ENCODE data around the gene SYT9.

SYT9 gene

DNA sequence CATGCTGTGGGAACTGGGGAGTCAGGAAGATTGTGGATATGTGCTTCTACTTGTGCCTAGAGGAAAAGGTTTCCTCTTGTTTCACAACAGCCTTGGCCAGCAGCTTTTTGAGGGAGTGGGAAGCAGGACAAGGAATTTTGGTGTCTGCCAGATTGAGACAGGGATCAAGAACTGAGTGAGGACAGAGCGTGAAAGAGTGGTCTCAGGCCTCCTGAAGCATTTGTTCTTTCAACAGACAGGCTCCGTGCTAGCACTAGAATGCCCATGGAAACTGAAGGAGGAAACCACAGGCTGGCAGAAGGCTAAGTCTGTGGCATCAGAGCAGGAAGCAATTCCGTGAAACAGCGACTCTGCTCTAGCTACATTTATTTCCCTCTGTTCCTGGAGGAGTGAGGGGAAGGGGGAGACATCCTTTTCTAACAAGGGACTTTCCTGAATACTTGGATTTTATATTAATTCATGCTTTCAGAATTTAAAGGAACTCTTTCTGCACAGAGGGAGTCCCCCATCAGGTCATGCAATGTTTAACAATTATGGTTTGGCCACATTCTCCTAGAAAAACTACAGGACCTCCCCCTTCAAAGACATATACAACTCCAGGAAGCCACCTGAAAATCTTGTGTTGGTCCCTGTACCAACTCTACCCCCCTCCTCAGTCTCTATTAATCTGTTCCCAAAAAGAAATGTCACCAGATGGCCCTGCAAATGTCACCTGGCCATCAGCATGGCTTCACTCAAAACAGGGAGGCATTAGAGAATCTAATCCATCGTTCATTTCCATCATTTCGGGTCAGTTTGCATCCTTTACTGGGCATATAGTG, 96.1 kb downstream of the SYT9 start:
- peak in 1 of 14 donors; percentile 93 for DNase-seq

DNA sequence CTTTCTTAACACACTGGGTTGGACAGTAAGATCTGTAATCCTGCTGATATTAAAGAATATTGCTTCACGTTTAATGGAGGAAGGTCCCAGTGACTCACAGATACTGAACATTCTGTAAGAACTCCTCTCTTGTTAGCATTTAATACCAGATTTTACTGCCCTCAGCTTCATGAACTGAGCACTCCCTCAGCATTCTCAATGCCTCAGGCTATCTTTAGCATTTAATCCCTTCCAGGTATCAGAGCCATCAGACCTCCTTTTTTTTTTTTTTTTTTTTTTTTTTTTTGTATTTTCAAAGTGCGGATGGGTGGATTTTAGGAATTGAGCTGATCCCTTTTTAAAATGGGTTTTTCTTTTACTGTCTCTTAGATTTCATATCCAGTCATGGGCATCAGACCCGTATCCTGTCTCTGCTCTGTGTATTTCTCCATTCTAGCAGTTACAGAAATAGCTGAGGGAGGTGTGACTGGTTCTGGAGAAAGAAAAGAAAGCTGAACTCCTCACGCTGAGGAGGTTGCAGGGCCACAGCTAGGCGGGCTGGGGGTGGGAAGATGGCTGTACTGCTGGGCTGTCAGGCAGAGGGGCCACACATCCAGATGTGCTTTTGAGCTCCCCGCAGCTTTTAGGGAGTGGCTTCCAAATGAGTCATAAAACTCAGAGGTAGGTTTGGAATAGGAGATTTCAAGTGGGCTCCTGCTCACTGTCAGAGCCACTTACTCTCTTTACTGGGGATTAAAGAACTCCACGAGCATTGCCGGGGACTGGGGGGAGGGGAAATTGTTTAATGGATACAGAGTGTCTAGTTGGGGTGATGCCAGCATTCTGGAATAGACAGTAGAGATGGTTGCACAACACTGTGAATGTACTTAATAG, 97.0 kb downstream of the SYT9 start:
- DNase-seq = peak in 1 of 14 donors; percentile 93

DNA sequence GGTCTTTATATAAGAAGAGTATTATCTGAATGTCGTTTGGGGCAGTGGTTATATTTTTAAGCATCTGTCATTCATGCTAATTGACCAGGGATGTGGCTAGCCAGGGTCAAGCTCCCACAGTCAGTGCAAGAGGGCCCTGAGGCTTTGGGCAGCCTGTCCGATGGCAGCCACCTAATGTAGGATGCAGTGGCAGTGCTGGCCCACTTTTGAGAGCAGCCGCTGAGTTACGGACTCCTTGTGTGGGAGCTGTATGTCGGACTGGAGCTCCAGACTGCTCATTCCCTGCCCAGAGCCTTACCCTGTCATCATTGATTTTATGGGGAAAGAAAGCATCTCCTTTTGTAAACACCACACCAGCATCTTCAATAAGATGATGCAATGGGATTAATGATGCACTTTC, 99.5 kb downstream of the SYT9 start:
- peak in 1 of 14 donors; percentile 35 for DNase-seq

DNA sequence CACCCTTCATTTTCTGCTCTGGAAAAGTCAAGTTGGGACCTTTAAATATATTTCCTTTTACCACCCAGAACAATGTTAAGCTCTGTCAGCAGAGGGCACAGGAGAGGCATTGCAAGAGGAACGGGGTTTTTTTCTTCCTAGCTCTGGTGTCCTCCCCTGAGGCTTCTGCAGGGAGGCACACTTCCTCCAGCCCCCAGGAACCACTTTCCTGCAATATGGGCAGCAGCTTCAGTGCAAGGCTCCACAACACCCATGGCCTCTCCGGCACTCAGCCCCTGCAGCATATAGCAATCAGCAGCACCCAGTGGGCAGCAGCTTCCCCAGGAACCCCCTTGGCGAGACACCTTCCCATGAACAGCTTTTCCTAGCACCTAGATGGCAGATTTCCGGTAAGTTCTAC, 101.4 kb downstream of the SYT9 start:
- no peak for DNase-seq

DNA sequence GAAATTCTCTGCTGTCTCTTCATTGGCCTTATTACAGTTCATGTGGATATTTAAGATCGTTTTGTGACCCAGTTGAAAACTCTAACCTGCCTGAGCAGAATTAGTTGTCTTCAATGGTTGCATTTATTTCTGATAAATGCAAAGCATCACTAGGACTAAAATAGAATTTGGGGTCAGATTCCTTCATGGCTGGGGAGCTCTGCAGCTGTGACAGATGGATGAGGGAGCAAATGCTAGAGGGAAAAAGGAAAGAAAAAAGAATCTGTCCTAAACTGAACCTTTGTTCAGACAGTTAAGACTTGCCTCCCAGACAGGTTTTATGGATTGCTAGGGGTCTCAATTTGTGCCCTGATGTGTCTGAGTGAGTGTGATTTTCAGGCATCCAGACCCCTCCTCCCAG, 113.0 kb downstream of the SYT9 start:
- peak in 1 of 14 donors; percentile 49 for DNase-seq

DNA sequence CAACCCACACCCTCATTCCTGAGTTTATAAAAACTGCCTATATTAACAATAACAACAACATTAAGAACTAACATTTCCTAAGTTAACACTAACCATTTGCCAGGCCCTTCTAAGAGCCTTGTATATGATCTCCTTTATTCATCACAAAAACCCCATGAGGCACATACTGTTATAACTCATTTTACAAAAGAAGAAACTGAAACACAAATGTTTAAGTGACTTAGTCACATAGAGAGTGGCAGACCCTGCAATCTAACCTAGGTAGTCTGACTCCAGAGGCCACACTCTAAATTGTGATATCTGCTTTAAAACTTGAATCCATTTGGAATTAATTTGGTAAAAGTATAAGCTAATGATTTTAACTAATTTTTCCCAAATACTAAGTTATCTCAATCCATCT, 116.1 kb downstream of the SYT9 start:
- no peak for DNase-seq

DNA sequence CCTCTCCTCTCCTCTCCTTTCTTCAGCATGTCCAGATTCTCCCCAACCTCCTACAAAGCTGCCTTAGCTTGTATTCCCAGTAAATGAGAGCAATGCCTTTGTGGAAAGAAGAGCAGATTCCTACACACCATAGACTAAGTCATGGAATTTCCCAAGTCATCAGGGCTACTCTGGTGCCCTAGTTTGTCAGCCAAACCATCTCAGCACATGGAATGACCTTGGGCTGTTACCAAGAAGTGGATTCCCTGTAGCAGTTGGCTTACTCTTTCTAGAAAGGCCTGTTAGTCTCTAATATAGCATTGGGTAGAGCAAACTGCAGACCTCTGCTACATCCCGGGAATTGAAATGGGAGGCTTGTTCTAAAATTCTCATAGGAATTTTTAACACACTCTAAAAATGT, 124.7 kb downstream of the SYT9 start:
- peak in 1 of 14 donors; percentile 61 for DNase-seq

DNA sequence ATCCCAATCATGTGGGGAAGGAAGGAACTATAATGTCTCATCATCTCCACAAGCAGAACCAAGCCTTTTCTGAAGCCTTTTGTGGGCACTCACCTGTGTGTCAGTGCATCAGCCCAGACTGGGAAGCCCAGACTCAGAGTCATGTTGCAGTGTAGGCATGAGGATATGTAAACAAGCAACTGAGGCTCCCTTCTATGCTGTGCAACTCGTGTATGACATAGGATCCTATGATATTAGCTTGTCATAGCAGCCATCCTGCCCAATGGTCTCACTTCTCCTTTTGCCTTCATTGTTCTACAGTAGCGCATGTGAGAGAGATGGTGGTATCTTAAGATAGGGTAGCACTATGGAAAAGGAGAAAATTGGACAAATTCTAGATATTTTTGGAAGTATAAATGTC, 130.2 kb downstream of the SYT9 start:
- no peak for DNase-seq

DNA sequence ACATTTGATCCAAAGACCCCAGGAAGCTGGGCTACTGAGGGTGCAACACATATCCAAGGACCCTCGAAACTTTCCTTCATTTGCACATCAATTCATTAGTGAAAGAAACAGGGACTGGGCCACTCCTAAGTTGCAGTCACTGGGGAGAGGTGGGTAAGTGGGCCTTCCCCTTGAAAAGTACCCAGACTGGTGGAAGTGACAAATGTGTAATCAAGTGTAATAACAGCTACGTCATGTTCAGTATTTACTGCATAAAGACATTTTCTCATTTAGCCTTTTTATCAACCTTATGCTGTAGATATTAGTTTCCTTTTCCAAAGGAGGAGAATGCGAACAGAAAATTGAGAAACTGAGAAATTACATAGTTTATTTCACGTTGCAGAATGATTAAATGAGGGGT, 131.7 kb downstream of the SYT9 start:
- no peak for DNase-seq

DNA sequence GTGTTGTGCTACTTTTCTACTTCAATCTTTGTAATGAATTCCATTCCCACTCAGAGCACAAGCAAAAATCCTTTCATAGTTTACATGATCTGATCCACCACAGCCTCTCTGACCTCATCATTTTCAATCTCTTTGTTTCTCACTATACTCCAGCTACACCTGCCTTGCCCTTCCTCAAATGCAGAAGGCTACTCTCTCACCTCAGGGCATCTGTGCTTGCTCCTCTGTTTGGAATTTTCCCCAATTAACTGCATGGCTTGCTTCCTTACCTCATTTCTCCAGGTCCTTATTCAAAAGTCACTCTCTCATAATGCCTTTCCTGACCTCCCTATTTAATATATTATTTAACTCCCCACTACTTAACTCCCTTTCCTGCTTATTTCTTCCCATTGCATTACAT, 133.0 kb downstream of the SYT9 start:
- DNase-seq = peak in 1 of 14 donors; percentile 28

DNA sequence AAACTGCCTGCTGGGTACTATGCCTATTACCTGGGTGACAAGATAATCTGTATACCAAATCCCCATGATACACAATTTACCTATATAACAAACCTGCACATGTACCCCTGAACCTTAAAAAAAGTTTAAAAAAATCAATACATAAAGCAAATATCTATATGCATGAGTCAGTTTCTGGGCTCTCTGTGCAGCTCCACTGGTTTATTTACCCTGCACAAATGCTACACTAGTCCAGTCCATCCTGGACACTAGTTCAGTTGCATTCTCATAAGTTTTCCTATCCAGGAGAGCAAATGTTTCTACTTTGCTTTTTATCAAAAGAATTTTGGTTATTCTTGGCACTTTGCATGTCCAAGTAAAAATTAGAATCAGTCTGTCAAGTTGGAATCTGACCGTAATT, 133.8 kb downstream of the SYT9 start:
- DNase-seq = peak in 1 of 14 donors; percentile 22

DNA sequence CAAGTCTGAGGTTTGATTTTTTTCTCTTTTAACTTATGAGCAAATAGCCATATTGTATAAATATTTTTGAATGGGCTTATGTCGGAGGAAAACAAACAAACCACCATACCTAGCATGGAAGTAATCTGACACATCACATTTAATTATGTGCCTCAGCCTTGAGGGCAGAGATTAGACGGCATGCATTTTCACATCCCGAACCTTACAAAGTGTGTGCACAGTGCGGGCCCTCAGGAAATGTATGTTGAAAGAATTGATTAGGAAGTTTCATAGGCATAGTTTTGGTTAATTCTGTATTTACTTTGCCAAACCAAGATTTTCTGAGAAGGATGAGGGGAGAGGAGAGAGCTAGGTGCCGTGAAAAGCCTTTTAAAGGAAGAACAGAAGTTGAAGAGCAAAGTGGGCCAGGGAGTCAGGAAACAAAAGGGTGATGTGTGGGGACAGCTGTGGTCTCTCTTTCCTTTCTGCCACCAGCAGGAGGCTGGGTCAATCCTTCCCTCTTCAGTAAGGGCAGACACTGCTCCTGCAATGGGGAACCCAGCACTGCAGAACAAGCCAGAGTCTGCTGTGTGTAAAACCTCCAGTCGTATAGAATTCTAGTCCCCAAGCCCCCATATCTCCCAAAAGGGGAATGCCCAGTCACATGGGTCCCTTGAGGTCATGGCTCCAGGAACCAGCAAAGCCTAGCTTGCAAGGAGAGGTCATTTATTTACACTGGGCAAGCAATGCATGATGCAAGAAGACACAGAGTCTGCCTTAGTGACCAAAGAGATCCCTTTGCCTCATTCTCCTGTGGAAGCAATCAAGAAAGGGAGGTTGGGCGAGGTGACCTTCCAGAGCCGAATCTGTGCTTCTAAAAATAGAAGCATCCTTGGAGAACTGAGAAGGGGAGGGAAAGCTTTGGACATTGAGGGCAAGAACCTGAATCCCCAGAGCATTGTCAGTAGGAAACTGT, 162.5 kb downstream of the SYT9 start:
- DNase-seq = peak in 1 of 14 donors; percentile 47

DNA sequence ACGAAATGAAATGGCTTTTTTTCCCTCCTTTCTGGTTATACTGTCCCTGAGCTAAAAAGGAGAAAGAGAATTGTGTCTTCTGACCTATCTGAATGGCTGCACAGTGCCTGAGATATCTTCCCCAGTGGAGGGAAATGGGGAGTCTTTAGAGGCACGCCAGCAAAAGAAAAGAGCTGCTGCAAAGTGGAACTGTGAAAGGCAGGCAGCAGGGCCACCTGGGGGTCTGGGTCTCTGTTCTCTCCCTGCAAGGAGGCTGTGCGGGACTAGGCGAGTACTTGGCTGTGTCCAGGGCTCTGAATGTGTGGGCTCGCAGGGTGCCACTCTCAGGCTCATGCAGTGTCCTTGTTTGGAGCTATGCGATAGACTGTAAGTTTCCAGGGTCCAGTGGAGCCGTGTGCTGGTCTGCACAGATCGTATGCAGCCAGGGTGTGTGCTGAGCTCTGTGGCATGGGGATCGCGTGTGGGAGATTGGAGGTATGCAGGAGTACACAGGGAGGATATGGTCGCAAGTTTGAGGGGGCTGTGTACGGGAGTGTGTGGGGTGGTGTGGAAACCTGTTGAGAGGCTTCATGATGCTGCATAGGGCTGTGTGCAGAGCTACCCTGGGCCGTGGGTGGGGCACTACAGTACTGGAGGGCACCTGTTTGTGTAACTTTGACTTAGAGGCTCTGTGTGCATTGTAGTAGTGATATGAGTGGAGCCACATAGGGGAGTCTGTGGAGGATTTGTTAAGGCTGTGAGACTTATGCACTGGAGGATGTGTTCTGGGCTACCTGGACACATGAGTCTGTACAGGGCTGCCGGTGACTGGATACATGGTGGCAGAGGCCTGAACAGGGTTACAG, 163.5 kb downstream of the SYT9 start:
- peak in 1 of 14 donors; percentile 59 for DNase-seq

DNA sequence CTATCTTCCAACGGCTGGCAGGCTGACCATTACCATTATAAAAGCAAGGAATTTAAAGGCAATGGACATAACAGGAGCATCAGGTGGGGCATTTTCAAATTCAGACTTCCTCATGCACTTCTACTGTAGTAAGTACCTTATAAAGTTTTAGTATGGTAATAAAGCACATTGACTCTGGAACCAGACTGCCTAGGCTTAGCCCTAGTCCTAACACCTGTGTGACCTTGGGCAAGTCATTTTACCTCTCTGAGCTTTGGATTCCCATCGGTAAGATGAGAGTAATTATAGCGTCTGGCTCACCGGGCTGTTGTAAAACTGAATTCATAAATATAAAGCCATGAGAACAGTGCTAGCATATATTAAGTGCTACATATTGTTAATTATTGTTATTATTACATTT, 164.4 kb downstream of the SYT9 start:
- no peak for DNase-seq

DNA sequence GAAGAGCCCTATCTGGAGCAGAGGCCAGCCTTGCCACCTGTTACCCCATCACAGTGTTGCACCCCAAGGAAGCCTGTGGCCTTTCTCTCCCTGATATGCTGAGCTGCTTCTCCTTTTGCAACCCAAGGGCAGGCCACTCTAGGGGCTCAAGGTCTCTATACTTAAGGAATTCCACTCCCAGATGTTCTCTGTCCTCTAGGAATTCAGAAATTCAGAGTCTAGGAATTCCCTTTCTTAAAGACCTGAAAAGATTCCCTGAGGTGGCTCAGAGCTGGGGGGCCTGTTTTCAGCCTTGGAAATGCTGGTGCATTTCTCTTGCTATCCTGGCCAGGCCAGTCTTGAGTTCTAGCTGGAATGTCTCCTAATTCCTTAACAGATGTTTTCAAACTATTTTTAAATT, 165.6 kb downstream of the SYT9 start:
- DNase-seq = no peak

DNA sequence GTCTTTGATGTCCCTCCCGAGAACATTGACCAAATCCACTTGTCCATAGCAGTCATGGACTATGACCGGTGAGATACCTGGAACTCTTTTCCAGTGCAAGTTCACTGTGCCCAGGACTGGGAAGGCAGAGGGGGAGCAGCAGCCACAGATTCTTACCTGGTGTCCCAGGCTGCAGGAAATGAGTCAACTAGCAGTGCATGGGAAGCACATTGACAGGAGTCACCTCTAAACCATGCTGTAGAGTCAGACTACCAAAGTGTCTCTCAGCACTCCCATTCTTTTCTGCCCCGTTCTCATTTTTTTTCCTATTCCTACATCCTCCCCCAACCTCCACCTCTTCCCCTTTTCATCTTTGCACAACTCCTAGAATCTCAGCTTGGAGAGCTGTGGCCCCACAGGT, 166.4 kb downstream of the SYT9 start:
- no peak for DNase-seq

DNA sequence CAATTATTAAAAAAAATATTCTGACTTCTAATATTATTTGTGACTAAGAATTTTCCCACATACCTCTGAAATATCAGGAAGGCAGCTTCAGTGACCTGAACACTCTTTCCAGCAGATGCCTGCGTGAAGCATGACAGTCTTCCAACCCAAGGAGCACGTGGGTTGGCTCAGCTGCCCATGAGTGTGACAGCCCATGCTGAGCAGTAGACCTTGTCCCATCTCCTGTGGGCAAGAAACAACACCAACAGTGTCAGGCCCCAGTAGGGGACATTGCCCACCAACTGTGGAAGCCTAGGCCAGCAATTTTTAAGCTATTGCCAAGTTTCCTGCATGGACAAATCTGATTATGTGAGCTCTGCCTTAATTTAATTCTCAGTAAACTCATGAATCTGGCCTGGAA, 167.2 kb downstream of the SYT9 start:
- peak in 2 of 14 donors; percentile 39 to 96 for DNase-seq

DNA sequence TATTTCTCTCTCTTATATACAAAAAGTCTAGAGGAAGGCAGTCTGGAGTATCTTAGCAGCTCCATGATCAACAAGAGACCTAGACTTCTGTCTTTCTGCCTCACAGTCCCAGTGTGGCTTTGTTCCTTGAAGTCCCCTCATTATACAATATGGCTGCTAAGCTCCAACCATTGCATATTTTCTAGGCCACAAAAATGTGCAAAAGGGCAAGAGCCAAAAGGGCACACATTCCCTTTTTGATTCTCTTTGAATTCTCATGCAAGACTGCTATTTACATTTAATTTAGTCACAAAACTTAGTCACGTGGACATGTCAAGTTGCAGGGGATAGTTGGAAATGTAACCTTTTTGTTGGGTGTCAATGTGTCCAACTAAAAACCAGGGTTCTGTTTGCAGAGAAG, 169.4 kb downstream of the SYT9 start:
- DNase-seq = no peak

DNA sequence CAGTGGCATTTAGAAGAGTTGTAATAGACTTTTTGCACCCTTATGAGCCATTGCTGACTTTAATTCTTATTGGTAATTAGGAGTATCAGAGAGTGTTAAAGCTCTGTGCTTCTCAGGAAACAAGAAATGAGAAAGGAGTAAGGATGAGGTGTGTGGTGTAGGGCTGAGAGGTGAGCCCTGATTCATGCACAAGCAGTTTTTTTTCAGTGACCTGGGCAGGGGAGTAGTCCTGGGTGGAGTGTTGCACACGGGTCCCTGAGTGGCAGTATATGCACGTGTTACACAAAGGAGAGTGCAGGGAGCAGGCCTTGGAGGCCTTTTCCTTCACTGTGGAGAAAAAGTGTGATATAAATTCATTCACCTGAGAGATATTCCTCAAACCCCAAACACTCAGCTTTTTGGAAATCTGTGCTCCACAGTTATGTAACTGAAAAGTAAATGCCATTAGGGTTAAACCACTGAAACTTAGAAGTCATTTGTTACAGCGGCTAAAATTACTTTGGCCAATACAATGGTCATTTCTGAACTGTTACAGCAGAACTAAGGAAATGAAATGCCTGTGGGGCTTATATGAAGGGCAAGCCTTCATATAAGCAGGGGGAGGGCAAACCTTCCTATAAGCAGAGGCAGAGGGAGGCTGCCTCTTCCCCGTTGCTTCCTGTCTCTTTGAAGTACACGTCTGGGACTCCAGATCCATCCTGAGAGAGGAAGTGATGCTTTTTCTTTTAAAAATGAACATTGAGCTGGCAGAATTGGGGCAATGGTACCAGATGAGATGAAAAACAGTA, 171.0 kb downstream of the SYT9 start:
- DNase-seq = no peak

DNA sequence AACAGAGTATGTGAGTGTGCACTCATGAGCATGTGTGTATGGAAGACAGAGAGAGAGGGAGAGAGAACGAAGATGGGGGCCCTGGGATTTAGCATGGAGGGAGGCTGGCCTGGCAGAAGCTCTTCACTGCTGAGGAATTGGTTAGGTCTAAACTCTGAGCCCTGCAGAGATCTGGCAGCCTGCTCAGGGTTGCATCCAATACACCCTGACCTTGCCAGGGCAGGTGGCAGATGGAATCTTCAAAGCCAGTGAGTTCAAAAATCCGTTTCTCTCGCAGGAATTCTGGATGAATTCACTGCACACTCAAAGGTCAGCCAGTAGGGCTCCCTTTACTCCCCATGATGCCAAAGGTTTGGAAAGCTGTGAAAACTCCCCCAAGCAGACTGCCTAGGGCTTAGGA, 172.2 kb downstream of the SYT9 start:
- peak in 1 of 14 donors; percentile 93 for DNase-seq

DNA sequence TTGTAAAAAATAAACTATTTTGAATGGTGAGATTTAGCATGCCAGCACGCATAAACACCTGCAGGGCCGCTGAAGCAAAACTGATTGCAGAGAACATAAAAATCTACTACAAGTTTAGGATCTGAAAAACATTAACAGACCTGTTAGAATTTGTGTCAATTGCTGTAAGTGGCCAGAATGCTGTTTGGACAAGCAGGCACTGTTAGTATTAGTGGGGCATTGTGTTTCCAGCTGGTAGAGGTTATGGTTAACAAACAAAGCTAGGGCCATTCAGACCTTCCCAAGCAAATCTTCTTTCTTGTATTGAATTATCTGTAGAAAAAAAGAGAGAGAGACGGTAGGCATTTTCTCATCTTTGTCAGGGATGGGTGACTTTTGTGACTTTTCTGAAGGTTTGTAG, 176.0 kb downstream of the SYT9 start:
- no peak for DNase-seq

Measured in C1 segment of cervical spinal cord (tissue), 14 donors.